ENCODE results near the gene MKS1. TPM values are rescaled to one million over a fixed set of nuclear protein-coding genes. Genes with fewer than 3 reads are reported as not detected.

MKS1 gene
- total RNA-seq, 1 experiment from 2014 or later: 24.8 TPM

DNA sequence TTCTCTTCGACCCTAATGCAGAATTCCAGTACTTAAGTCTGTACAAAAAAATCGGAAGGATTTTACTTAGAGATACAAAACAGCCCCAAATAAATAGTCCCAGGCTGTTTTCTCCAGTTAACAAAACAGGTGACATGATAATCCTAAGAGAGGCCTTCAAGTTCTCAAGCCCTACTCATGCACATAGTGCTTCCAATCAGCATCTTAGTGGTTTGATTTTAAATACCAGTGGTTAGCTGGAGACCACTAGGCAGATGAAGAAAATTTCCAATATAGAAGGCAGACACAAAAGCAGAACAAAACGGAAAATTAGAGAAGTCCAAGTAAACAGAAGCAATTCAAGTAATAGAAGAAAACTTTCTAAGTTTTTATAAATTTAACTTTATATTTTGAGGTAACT lies 57.5 kb downstream of the MKS1 start:
- Histone ChIP-seq H3T11ph (ENCODE audit: low read length) (no peak overlapping the region), H4K91ac (ENCODE audit: insufficient read length, low read depth, low read length) (no peak overlapping the region), H3K27me3 (ENCODE audit: insufficient read depth, low read length) (no peaks in the 10 kb centered on the region), H3K23ac (ENCODE audit: insufficient read length, low read depth, low read length) (no peak overlapping the region), H3K14ac (ENCODE audit: insufficient read depth, low read length) (no peak overlapping the region), H2BK15ac (ENCODE audit: low read depth, low read length) (no peak overlapping the region), H3K4me2 (ENCODE audit: insufficient read depth, insufficient read length, low read length) (no peak overlapping the region), H3K79me2 (ENCODE audit: insufficient read depth, low read length) (no peaks in the 10 kb centered on the region), H4K8ac (replicated peaks; ENCODE audit: insufficient read length, low read depth, low read length) (no peak overlapping the region), H3K4ac (ENCODE audit: low read depth, low read length) (no peak overlapping the region), H3K79me1 (ENCODE audit: insufficient read depth, low read depth, low read length, poor library complexity, severe bottlenecking) (no peaks in the 10 kb centered on the region), H3K18ac (ENCODE audit: insufficient read length, low read depth, low read length) (no peak overlapping the region), H3K4me1 (ENCODE audit: insufficient read depth, low read length) (no peaks in the 10 kb centered on the region; the same call in 1 of the 2 replicates), H3K27ac (ENCODE audit: insufficient read length, low read depth, low read length) (no peak overlapping the region), H3K23me2 (ENCODE audit: insufficient read length, low read depth, low read length, poor library complexity, severe bottlenecking) (peaks cover 10% of the 10 kb centered on the region), H2BK5ac (ENCODE audit: insufficient read length, low read length) (no peak overlapping the region), H2AK5ac (ENCODE audit: insufficient read length, low read length) (no peak overlapping the region), H3K9me3 (ENCODE audit: control insufficient read depth, low read depth, low read length) (no peaks in the 10 kb centered on the region), H2AFZ (ENCODE audit: low read length) (no peak overlapping the region), H4K5ac (ENCODE audit: insufficient read length, low read depth, low read length) (no peak overlapping the region), H2BK12ac (ENCODE audit: insufficient read length, low read depth, low read length) (no peak overlapping the region), H2BK120ac (ENCODE audit: low read depth, low read length, poor library complexity, severe bottlenecking) (no peak overlapping the region), H3K9ac (ENCODE audit: extremely low read depth, insufficient read length, low read length) (no peak overlapping the region), H3K56ac (ENCODE audit: insufficient read length, low read depth, low read length) (no peak overlapping the region), H2BK20ac (ENCODE audit: low read depth, low read length, poor library complexity, severe bottlenecking) (no peak overlapping the region), H4K20me1 (ENCODE audit: control insufficient read depth, insufficient read depth, insufficient read length) (no peaks in the 10 kb centered on the region)
- H3K4me1 Mint-ChIP-seq: peaks cover 6 to 7% of the 10 kb centered on the region in 2 experiments
- H3K36me3 Mint-ChIP-seq (ENCODE audit: insufficient read depth in 1 of 3, low read depth in 3 of 3): no peaks in the 10 kb centered on the region; a peak in 1 of 7 replicates
- WGBS (ENCODE audit: extremely low coverage, insufficient read length, low lambda C conversion rate): no CpG with 5 or more reads among the region's 3 CpGs
- peaks cover 73% of the 10 kb centered on the region for H3K27me3 Mint-ChIP-seq (ENCODE audit: low read depth)
- no peak overlapping the region for H3K4me3 Mint-ChIP-seq
- TF ChIP-seq, protein P1, sequence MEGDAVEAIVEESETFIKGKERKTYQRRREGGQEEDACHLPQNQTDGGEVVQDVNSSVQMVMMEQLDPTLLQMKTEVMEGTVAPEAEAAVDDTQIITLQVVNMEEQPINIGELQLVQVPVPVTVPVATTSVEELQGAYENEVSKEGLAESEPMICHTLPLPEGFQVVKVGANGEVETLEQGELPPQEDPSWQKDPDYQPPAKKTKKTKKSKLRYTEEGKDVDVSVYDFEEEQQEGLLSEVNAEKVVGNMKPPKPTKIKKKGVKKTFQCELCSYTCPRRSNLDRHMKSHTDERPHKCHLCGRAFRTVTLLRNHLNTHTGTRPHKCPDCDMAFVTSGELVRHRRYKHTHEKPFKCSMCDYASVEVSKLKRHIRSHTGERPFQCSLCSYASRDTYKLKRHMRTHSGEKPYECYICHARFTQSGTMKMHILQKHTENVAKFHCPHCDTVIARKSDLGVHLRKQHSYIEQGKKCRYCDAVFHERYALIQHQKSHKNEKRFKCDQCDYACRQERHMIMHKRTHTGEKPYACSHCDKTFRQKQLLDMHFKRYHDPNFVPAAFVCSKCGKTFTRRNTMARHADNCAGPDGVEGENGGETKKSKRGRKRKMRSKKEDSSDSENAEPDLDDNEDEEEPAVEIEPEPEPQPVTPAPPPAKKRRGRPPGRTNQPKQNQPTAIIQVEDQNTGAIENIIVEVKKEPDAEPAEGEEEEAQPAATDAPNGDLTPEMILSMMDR (conservative IDR thresholded peaks at IDR 0.05): no peak
- no peak overlapping the region for H3K27ac Mint-ChIP-seq
- DNase-seq: no peak
- H3K9me3 Mint-ChIP-seq: no peaks in the 10 kb centered on the region
